Effector memory CD4-positive, alpha-beta T cell (primary cell): ENCODE data around the gene RGS9BP.
A peak's percentile ranks its signal among the peaks of the same experiment; 100 is the strongest.
"Not testable (repeated sequence)": the region's sequence is repeated elsewhere in the genome, so short reads cannot be mapped to it uniquely, and the experiment has no call there.

Experiments
- DNase-seq, 3 donors: peaks; one replicate each; pipeline ENCODE4 v3.0.0-alpha.2; 2020
- H3K27ac ChIP-seq: 2 replicates; pipeline ENCODE4 v1.7.0; 2013; ENCODE audit warnings: mild to moderate bottlenecking, low read length, moderate library complexity; ENCODE audit not compliant: insufficient read depth, poor library complexity, severe bottlenecking
- H3K27me3 ChIP-seq: replicated peaks from 2 replicates; pipeline ENCODE4 v1.7.0; 2013; ENCODE audit warnings: mild to moderate bottlenecking, low read length; ENCODE audit not compliant: insufficient read depth, control insufficient read depth, poor library complexity, severe bottlenecking
- H3K36me3 ChIP-seq: 2 replicates; pipeline ENCODE4 v1.7.0; 2013; ENCODE audit warnings: mild to moderate bottlenecking, low read length, moderate library complexity; ENCODE audit not compliant: control insufficient read depth, insufficient read depth
- H3K4me1 ChIP-seq: 2 replicates; pipeline ENCODE4 v1.7.0; 2013; ENCODE audit warnings: low read length, mild to moderate bottlenecking; ENCODE audit not compliant: control insufficient read depth, insufficient read depth, poor library complexity, severe bottlenecking
- H3K4me3 ChIP-seq: 2 replicates; pipeline ENCODE4 v1.7.0; 2013; ENCODE audit warnings: low read length, low read depth, mild to moderate bottlenecking; ENCODE audit not compliant: insufficient read depth, poor library complexity, severe bottlenecking
- H3K9me3 ChIP-seq: 2 replicates; pipeline ENCODE4 v1.7.0; 2013; ENCODE audit warnings: mild to moderate bottlenecking, low read length, moderate library complexity; ENCODE audit not compliant: control insufficient read depth

RGS9BP gene

GRCh38 chr19:32693151-32694108 is 17.8 kb downstream of the RGS9BP start:
- peaks cover 18% of the 10 kb centered on the region for H3K4me1 ChIP-seq
- DNase-seq = not testable (repeated sequence)

GRCh38 chr19:32694316-32694715 is 18.7 kb downstream of the RGS9BP start:
- H3K27me3 ChIP-seq, DNase-seq, H3K36me3 ChIP-seq, H3K27ac ChIP-seq, H3K9me3 ChIP-seq: not testable (repeated sequence)
- peak overlapping the region; percentile 12 for H3K4me3 ChIP-seq
- peaks cover 18% of the 10 kb centered on the region for H3K4me1 ChIP-seq

More at GRCh38 chr19:32693151-32694108, 17.8 kb downstream of the RGS9BP start:
- Histone ChIP-seq H3K4me3 (peak overlapping the region; percentile 68), H3K27ac (peak overlapping the region; percentile 64)
- not testable (repeated sequence) for H3K27me3 ChIP-seq, H3K9me3 ChIP-seq, H3K36me3 ChIP-seq

- H3K4me3 ChIP-seq = not testable (repeated sequence)
- peaks cover 10% of the 10 kb centered on the region for H3K36me3 ChIP-seq
- H3K4me1 ChIP-seq = peaks cover 18% of the 10 kb centered on the region
Observed at GRCh38 chr19:32694851-32695250, 19.2 kb downstream of the RGS9BP start.

GRCh38 chr19:32695506-32695905 is 19.9 kb downstream of the RGS9BP start:
- H3K4me3 ChIP-seq, H3K27ac ChIP-seq, H3K27me3 ChIP-seq, DNase-seq, H3K9me3 ChIP-seq: not testable (repeated sequence)
- Histone ChIP-seq H3K4me1 (peaks cover 18% of the 10 kb centered on the region), H3K36me3 (peaks cover 10% of the 10 kb centered on the region)

More at GRCh38 chr19:32694851-32695250, 19.2 kb downstream of the RGS9BP start:
- H3K27ac ChIP-seq, DNase-seq, H3K27me3 ChIP-seq, H3K9me3 ChIP-seq: not testable (repeated sequence)

- DNase-seq, H3K9me3 ChIP-seq, H3K27ac ChIP-seq, H3K27me3 ChIP-seq, H3K4me3 ChIP-seq: not testable (repeated sequence)
- peaks cover 12% of the 10 kb centered on the region for H3K4me1 ChIP-seq
- peaks cover 10% of the 10 kb centered on the region for H3K36me3 ChIP-seq
Observed at GRCh38 chr19:32696771-32697170, 21.1 kb downstream of the RGS9BP start.

- H3K36me3 ChIP-seq = peaks cover 21% of the 10 kb centered on the region
- H3K9me3 ChIP-seq, H3K4me3 ChIP-seq, H3K27ac ChIP-seq, H3K4me1 ChIP-seq, H3K27me3 ChIP-seq, DNase-seq: not testable (repeated sequence)
Observed at GRCh38 chr19:32700129-32700528, 24.5 kb downstream of the RGS9BP start.

GRCh38 chr19:32702010-32702409 is 26.4 kb downstream of the RGS9BP start:
- H3K9me3 ChIP-seq = no peaks in the 10 kb centered on the region
- no peaks in the 10 kb centered on the region for H3K4me1 ChIP-seq
- no peak for DNase-seq
- H3K27ac ChIP-seq = no peak overlapping the region
- no peak overlapping the region for H3K4me3 ChIP-seq
- H3K36me3 ChIP-seq = peaks cover 21% of the 10 kb centered on the region
- no peaks in the 10 kb centered on the region for H3K27me3 ChIP-seq

- peaks cover 15% of the 10 kb centered on the region for H3K36me3 ChIP-seq
- H3K27ac ChIP-seq, H3K9me3 ChIP-seq, H3K4me3 ChIP-seq, DNase-seq, H3K4me1 ChIP-seq, H3K27me3 ChIP-seq: not testable (repeated sequence)
Observed at GRCh38 chr19:32704006-32704405, 28.4 kb downstream of the RGS9BP start.

GRCh38 chr19:32708457-32708856 is 32.8 kb downstream of the RGS9BP start:
- Histone ChIP-seq H3K27ac (no peak overlapping the region), H3K9me3 (no peaks in the 10 kb centered on the region), H3K27me3 (no peaks in the 10 kb centered on the region), H3K4me3 (no peak overlapping the region), H3K36me3 (peaks cover 21% of the 10 kb centered on the region), H3K4me1 (peaks cover 3% of the 10 kb centered on the region)
- no peak for DNase-seq

GRCh38 chr19:32709032-32709431 is 33.4 kb downstream of the RGS9BP start:
- Histone ChIP-seq H3K27ac (no peak overlapping the region), H3K27me3 (no peaks in the 10 kb centered on the region), H3K36me3 (peaks cover 21% of the 10 kb centered on the region), H3K4me1 (peaks cover 3% of the 10 kb centered on the region), H3K9me3 (no peaks in the 10 kb centered on the region), H3K4me3 (no peak overlapping the region)
- no peak for DNase-seq
